K562 (cell line): ENCODE data around the gene ADAR. TPM values are rescaled to one million over a fixed set of nuclear protein-coding genes. Genes with fewer than 3 reads are reported as not detected.

ENCODE experiments used
- ATAC-seq: fragments of 200-7000 bp; cut with Tn5 transposase; 3 replicates; pipeline ENCODE4 v1.9.1; 2020; ENCODE audit warnings: moderate library complexity
- BruUV-seq: library from RNA; stranded (reverse); fragments of 400-500 nt; replicated peaks from 2 replicates; lab custom pipeline; 2021; lab: Mats Ljungman, UMichigan
- CTCF ChIA-PET: fragments of 300-600 bp; formaldehyde crosslinking; extraction: SDS; loops from one replicate; lab custom pipeline; 2021; ENCODE audit warnings: low intra/inter-chr PET ratio; lab: Yijun Ruan, JAX
- POLR2A ChIA-PET: fragments of 300-600, 350-650 bp; sonication (Branson Sonifier 250); formaldehyde crosslinking; extraction: SDS; loops from one replicate; lab custom pipeline; 2021; ENCODE audit warnings: antibody characterized with exemption, inconsistent platforms; lab: Yijun Ruan, JAX
- DNase-seq, 4 experiments: peaks; one replicate each; pipeline versions ENCODE4 v3.0.0 to v3.0.0-alpha.2; 2011 to 2018; ENCODE audit warnings: low spot score in 3 of 4, mixed read lengths in 3 of 4; ENCODE audit errors: extremely low read depth in 1 of 4
- FAIRE-seq: peaks from 2 replicates; lab custom pipeline; 2011; peaks lifted over from hg19 to GRCh38; lab: Jason Lieb, UNC
- H2AFZ ChIP-seq: 2 replicates; pipeline ENCODE4 v1.6.0; 2011; ENCODE audit warnings: low read depth, low read length, control low read depth, inconsistent platforms
- H3K27ac ChIP-seq: fragments of 200-600 bp; 3 replicates; pipeline ENCODE4 v1.8.0; 2011; ENCODE audit warnings: low read depth, mild to moderate bottlenecking, control low read depth, inconsistent platforms, low read length, moderate library complexity, mixed read lengths; ENCODE audit errors: extremely low read depth
- H3K27me3 ChIP-seq, 2 experiments: fragments of 300-600 bp in 1 of 2; 2 replicates in 1 of 2; 3 replicates in 1 of 2; pipeline versions ENCODE4 v1.6.0 to v1.8.0; 2011; ENCODE audit warnings: inconsistent platforms in 2 of 2, low read length in 2 of 2, mild to moderate bottlenecking in 1 of 2, mixed read lengths in 1 of 2, moderate library complexity in 1 of 2; ENCODE audit not compliant: control insufficient read depth in 2 of 2, insufficient read depth in 2 of 2
- H3K36me3 ChIP-seq: fragments of 300-600 bp; 3 replicates; pipeline ENCODE4 v1.8.0; 2011; ENCODE audit warnings: mild to moderate bottlenecking, low read length, inconsistent platforms; ENCODE audit not compliant: control insufficient read depth, insufficient read depth
- H3K4me1 ChIP-seq, 2 experiments: fragments of 200-600 bp in 1 of 2; replicated peaks in 1 of 2; 2 replicates in 1 of 2; 3 replicates in 1 of 2; pipeline versions ENCODE4 v1.5.1 to v1.8.0; 2011; ENCODE audit warnings: inconsistent platforms in 2 of 2, low read length in 2 of 2, mild to moderate bottlenecking in 1 of 2, mixed read lengths in 1 of 2, moderate library complexity in 1 of 2; ENCODE audit not compliant: control insufficient read depth in 2 of 2, insufficient read depth in 2 of 2
- H3K4me2 ChIP-seq: 2 replicates; pipeline ENCODE4 v1.6.1; 2011; ENCODE audit warnings: low read length, control low read depth, inconsistent platforms, mixed read lengths; ENCODE audit not compliant: insufficient read depth
- H3K4me3 ChIP-seq: fragments of 200-600 bp; sonication (generic), shearing (Covaris generic); 2 replicates; pipeline ENCODE4 v1.5.1; 2016; ENCODE audit warnings: control low read depth, inconsistent platforms
- H3K79me2 ChIP-seq: fragments of 200-600 bp; 3 replicates; pipeline ENCODE4 v1.8.0; 2011; ENCODE audit warnings: low read length, inconsistent platforms; ENCODE audit not compliant: control insufficient read depth, insufficient read depth
- H3K9ac ChIP-seq, 2 experiments: 2 replicates each; pipeline versions ENCODE4 v1.6.0 to v1.6.1; 2011; ENCODE audit warnings: low read depth in 2 of 2, low read length in 2 of 2, control low read depth in 1 of 2, inconsistent platforms in 1 of 2, mild to moderate bottlenecking in 1 of 2, mixed read lengths in 1 of 2; ENCODE audit not compliant: insufficient read depth in 1 of 2
- H3K9me1 ChIP-seq: one replicate; pipeline ENCODE4 v1.6.0; 2011; ENCODE audit warnings: inconsistent platforms, mild to moderate bottlenecking, low read length, moderate library complexity; ENCODE audit not compliant: control insufficient read depth, insufficient read depth
- H3K9me3 ChIP-seq: replicated peaks from 2 replicates; pipeline ENCODE4 v1.5.1; 2011; ENCODE audit warnings: low read depth, low read length, inconsistent platforms; ENCODE audit not compliant: control insufficient read depth, insufficient read depth
- H4K20me1 ChIP-seq: replicated peaks from 2 replicates; pipeline ENCODE4 v1.6.1; 2011; ENCODE audit warnings: low read length, inconsistent platforms, mixed read lengths; ENCODE audit not compliant: control insufficient read depth, insufficient read depth
- EGR1 ChIP-seq: fragments of 450-650 bp; conservative IDR thresholded peaks from 2 replicates; pipeline ENCODE4 v1.6.1; 2017; ENCODE audit warnings: mild to moderate bottlenecking
- SMC3 ChIP-seq: conservative IDR thresholded peaks from 2 replicates; pipeline ENCODE4 v1.6.1; 2011; ENCODE audit warnings: low read depth, low read length, improper control_type of control experiment; ENCODE audit not compliant: insufficient read depth
- ZNF76 ChIP-seq: fragments of 250-450 bp; sonication (Bioruptor Pico); IDR thresholded peaks from 2 replicates; pipeline ENCODE4 v1.4.0; 2020; ENCODE audit warnings: mild to moderate bottlenecking, moderate library complexity, borderline replicate concordance
- WGBS: fragments of 100-300 bp; shearing (Covaris generic); methylation state at CpG from one replicate; pipeline ENCODE4 v1.1.6; 2016; ENCODE audit warnings: low coverage, mixed read lengths; ENCODE audit not compliant: insufficient coverage; ENCODE audit errors: missing lambda C conversion rate; 5-methylcytosine and 5-hydroxymethylcytosine counted together
- in situ Hi-C: fragments of 300-500 bp; cut with MboI; formaldehyde crosslinking; loops from 4 replicates; pipeline ENCODE4 v1.15.0; 2018; ENCODE audit warnings: inconsistent platforms, mixed read lengths
- intact Hi-C: fragments of 100-400 bp; cut with micrococcal nuclease; formaldehyde crosslinking; loops from 2 replicates; pipeline ENCODE4 v1.14.2; 2022
- polyA plus RNA-seq, 8 experiments: library from polyadenylated mRNA; depleted of rRNA in 4 of 8; stranded (reverse) in 5 of 8; unstranded in 3 of 8; fragments of >200 nt; fragmentation: Nextera tagmentation in 2 of 8; fragmentation: Illumina TruSeq in 1 of 8; extraction: Ambion mirVana in 2 of 8; extraction: Trizol in 1 of 8; gene quantifications; 2 replicates each; pipeline versions ENCODE4 v1.2.1 to v1.2.3, GENCODE V29; 2011 to 2014; ENCODE audit warnings: inconsistent platforms in 1 of 8, missing spikeins in 1 of 8
- total RNA-seq, 7 experiments: library from RNA; depleted of rRNA in 6 of 7; stranded (reverse); fragments of >200 nt in 6 of 7; fragmentation: Illumina TruSeq in 2 of 7; extraction: Trizol in 2 of 7; gene quantifications; 2 replicates each; pipeline versions ENCODE4 v1.2.1 to v1.2.3, GENCODE V29; 2011 to 2021; ENCODE audit warnings: low replicate concordance in 1 of 7
- TF ChIP-seq, protein P1 (sequence below): fragments of 450-650 bp; formaldehyde crosslinking; IDR thresholded peaks from 2 replicates; pipeline ENCODE4 v1.4.0; 2020; ENCODE audit warnings: mild to moderate bottlenecking, mixed read lengths

Gene ADAR
- total and polyA plus RNA-seq, 9 of the 15 experiments (the other 6 are each of a cell fraction or from before 2014, with no cell fraction given): 30.1 to 123 (median 60.2) TPM

DNA sequence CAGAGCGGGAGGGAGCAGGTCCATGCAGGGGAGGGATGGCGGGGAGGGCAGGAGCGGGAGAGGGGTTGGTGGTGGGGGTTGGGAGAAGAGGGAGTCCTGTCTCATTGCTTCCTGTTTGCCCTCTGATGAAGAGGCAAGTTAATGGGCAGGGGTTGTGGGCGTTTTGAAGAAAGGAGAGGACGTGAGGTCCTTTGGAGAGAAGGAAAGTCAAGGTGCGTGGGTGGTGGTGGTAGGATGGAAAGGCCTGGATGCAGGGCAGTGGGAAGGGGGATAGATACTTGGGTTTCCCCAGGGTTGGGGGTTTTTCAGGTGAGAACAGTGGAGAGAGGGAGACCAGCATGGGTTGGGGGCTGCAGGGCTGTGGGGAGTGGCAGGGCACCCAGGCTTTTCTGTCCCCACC lies 66.8 kb downstream of the ADAR start:
- Histone ChIP-seq H3K36me3 (no peaks in the 10 kb centered on the region), H4K20me1 (peaks cover 7% of the 10 kb centered on the region; the same call in 1 of the 2 replicates), H3K79me2 (no peaks in the 10 kb centered on the region), H3K4me2 (no peak overlapping the region), H3K27ac (no peak overlapping the region), H3K27me3 (peaks cover 54 to 79% of the 10 kb centered on the region in 2 experiments), H3K4me1 (no peaks in the 10 kb centered on the region; a peak in 1 of 5 replicates), H2AFZ (no peak overlapping the region), H3K9ac (no peak overlapping the region), H3K4me3 (no peak overlapping the region), H3K9me3 (no peaks in the 10 kb centered on the region), H3K9me1 (no peaks in the 10 kb centered on the region)
- no TSS peak for BruUV-seq
- ATAC-seq (no peak), DNase-seq (no peak), FAIRE-seq (no peak)
- TF ChIP-seq SMC3 (no peak), EGR1 (peak; percentile 39)
- intact Hi-C loops (no loop called here), in situ Hi-C loops (no loop called here)
- CTCF ChIA-PET: no interaction called here
- WGBS: 0% methylated on average over 1 of the region's 6 CpGs
- POLR2A ChIA-PET: interaction anchor here (0.5 to 0.6 kb wide), 2 partner anchors 14 to 17 kb away, joined by 3 read pairs; partner anchors contain the start of gene UBE2Q1

DNA sequence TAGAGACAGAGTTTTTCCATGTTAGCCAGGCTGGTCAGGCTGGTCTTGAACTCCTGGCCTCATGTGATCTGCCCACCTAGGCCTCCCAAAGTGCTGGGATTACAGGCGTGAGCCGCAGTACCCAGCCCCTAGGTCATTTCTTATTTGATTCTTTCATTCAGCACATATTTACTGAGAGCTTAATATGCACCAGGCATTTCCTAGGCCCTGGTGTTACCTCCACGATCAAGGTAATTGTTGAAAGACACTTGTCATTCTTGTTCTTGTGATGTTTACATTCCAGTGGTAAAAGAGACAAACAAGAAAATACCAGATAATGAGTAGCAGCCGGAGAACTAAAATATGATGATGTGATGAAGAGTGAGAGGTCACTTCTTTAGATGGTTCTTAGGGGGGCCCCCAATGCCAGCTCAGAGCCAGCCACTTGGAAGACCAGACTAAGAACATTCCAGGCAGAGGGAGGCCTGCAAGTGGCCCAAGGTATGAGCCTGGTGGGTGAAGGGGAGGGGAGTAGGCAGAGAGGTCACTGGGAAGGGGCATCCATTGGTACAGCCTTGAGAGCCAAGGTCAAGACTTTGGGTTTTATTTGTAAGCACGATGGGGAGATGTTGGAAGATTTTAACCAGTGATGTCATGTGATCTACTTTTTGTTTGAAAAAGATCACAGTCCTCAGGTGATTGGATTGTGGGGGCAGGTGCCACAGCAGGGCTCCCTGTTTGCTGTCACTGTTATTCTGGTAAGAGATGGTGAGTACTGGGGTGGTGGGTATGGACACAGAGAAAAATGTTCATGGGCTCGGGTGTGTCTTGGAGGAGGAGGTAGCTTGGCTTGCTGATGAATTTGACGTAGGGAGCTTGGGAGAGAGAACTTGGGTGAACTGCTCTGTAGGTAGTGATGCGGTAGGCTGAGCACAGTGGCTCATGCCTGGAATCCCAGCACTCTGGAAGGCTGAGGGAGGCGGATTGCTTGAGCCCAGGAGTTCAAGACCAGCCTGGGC lies 68.2 kb downstream of the ADAR start:
- ATAC-seq (no peak), DNase-seq (no peak), FAIRE-seq (no peak)
- Histone ChIP-seq H3K27ac (no peak overlapping the region), H3K4me2 (no peak overlapping the region), H3K27me3 (peaks cover 54 to 85% of the 10 kb centered on the region in 2 experiments), H3K4me3 (no peak overlapping the region), H2AFZ (no peak overlapping the region), H3K36me3 (no peaks in the 10 kb centered on the region), H3K9me1 (no peaks in the 10 kb centered on the region), H3K79me2 (no peaks in the 10 kb centered on the region), H3K4me1 (no peaks in the 10 kb centered on the region; a peak in 1 of 5 replicates), H3K9ac (no peak overlapping the region), H3K9me3 (no peaks in the 10 kb centered on the region), H4K20me1 (peaks cover 7% of the 10 kb centered on the region; the same call in 1 of the 2 replicates)
- WGBS: 3% methylated on average over 8 of the region's 9 CpGs
- in situ Hi-C loops: no loop called here
- ChIA-PET POLR2A (interaction anchor here (0.5 to 0.7 kb wide), 2 partner anchors 30 to 74 kb away, joined by 3 to 4 read pairs; no protein-coding TSS in a partner anchor), CTCF (interaction anchor here (0.6 kb wide), 2 partner anchors 211 to 477 kb away, joined by 3 to 5 read pairs; no protein-coding TSS in a partner anchor)
- intact Hi-C loops: no loop called here
- no TSS peak for BruUV-seq
- TF ChIP-seq ZNF76 (CRISPR knock-in tag): no peak
- TF ChIP-seq, protein P1, sequence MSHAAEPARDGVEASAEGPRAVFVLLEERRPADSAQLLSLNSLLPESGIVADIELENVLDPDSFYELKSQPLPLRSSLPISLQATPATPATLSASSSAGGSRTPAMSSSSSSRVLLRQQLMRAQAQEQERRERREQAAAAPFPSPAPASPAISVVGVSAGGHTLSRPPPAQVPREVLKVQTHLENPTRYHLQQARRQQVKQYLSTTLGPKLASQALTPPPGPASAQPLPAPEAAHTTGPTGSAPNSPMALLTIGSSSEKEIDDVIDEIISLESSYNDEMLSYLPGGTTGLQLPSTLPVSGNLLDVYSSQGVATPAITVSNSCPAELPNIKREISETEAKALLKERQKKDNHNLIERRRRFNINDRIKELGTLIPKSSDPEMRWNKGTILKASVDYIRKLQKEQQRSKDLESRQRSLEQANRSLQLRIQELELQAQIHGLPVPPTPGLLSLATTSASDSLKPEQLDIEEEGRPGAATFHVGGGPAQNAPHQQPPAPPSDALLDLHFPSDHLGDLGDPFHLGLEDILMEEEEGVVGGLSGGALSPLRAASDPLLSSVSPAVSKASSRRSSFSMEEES (CRISPR knock-in tag): peak; percentile 61
